ENCODE results near the gene CADPS2. TPM values are rescaled to one million over a fixed set of nuclear protein-coding genes. Genes with fewer than 3 reads are reported as not detected.
A peak's percentile ranks its signal among the peaks of the same experiment; 100 is the strongest.

Gene CADPS2
- total RNA-seq, 2 donors from 2014 or later: 4.3 to 11.7 TPM

GRCh38 chr7:122914812-122915211 lies 28.6 kb upstream of the CADPS2 start:
- H3K4me1 ChIP-seq (ENCODE audit: control insufficient read depth, insufficient read depth, low read length): no peaks in the 10 kb centered on the region
- Mint-ChIP-seq H3K27me3 (ENCODE audit: insufficient read depth) (no peaks in the 10 kb centered on the region), H3K9me3 (no peaks in the 10 kb centered on the region), H3K4me1 (peaks cover 8% of the 10 kb centered on the region), H3K27ac (no peak overlapping the region), H3K36me3 (ENCODE audit: low read depth) (no peaks in the 10 kb centered on the region), H3K4me3 (no peak overlapping the region)
- H3K9ac ChIP-seq (ENCODE audit: extremely low read depth, low read length, poor library complexity, severe bottlenecking): no peak overlapping the region
- no peak overlapping the region for H3K4me3 ChIP-seq (ENCODE audit: low read length)
- no peak overlapping the region for H3K27ac ChIP-seq (ENCODE audit: low read depth, low read length)
- no peak for TF ChIP-seq CTCF (conservative IDR thresholded peaks at IDR 0.05)
- DNase-seq: no peak
- H3K36me3 ChIP-seq (ENCODE audit: control insufficient read depth, insufficient read depth, low read length): no peaks in the 10 kb centered on the region
- 91 to 95% methylated on average over 8 to 9 of the region's 9 CpGs for WGBS, 2 experiments (ENCODE audit: insufficient coverage in 1 of 2, insufficient read length in 1 of 2)
- H3K27me3 ChIP-seq (ENCODE audit: control insufficient read depth, insufficient read depth, low read length, poor library complexity, severe bottlenecking): no peaks in the 10 kb centered on the region
- H3K9me3 ChIP-seq (ENCODE audit: control insufficient read depth, low read length): no peaks in the 10 kb centered on the region

- H3K27me3 Mint-ChIP-seq (ENCODE audit: insufficient read depth): no peaks in the 10 kb centered on the region
- no peaks in the 10 kb centered on the region for H3K4me1 Mint-ChIP-seq
- no peak for TF ChIP-seq CTCF (conservative IDR thresholded peaks at IDR 0.05)
- no peaks in the 10 kb centered on the region for H3K9me3 ChIP-seq (ENCODE audit: control insufficient read depth, low read length)
- H3K4me3 Mint-ChIP-seq: no peak overlapping the region
- H3K9ac ChIP-seq (ENCODE audit: extremely low read depth, low read length, poor library complexity, severe bottlenecking): no peak overlapping the region
- DNase-seq: no peak
- H3K9me3 Mint-ChIP-seq: no peaks in the 10 kb centered on the region
- H3K36me3 Mint-ChIP-seq (ENCODE audit: low read depth): no peaks in the 10 kb centered on the region
- H3K27ac Mint-ChIP-seq: no peak overlapping the region
- no peaks in the 10 kb centered on the region for H3K4me1 ChIP-seq (ENCODE audit: control insufficient read depth, insufficient read depth, low read length)
- no peaks in the 10 kb centered on the region for H3K36me3 ChIP-seq (ENCODE audit: control insufficient read depth, insufficient read depth, low read length)
- H3K4me3 ChIP-seq (ENCODE audit: low read length): no peak overlapping the region
- no peak overlapping the region for H3K27ac ChIP-seq (ENCODE audit: low read depth, low read length)
- 91 to 93% methylated on average over 5 to 15 of the region's 15 CpGs for WGBS, 2 experiments (ENCODE audit: insufficient coverage in 1 of 2, insufficient read length in 1 of 2)
- H3K27me3 ChIP-seq (ENCODE audit: control insufficient read depth, insufficient read depth, low read length, poor library complexity, severe bottlenecking): no peaks in the 10 kb centered on the region
Measured at GRCh38 chr7:122913608-122914007, 27.3 kb upstream of the CADPS2 start.

GRCh38 chr7:122902751-122903495 lies 16.7 kb upstream of the CADPS2 start:
- H3K36me3 Mint-ChIP-seq (ENCODE audit: low read depth): no peaks in the 10 kb centered on the region

More at GRCh38 chr7:122902751-122903495, 16.7 kb upstream of the CADPS2 start:
- Histone ChIP-seq H3K4me1 (ENCODE audit: control insufficient read depth, insufficient read depth, low read length) (no peaks in the 10 kb centered on the region), H3K36me3 (ENCODE audit: control insufficient read depth, insufficient read depth, low read length) (no peaks in the 10 kb centered on the region), H3K9me3 (ENCODE audit: control insufficient read depth, low read length) (no peaks in the 10 kb centered on the region), H3K27me3 (ENCODE audit: control insufficient read depth, insufficient read depth, low read length, poor library complexity, severe bottlenecking) (no peaks in the 10 kb centered on the region), H3K27ac (ENCODE audit: low read depth, low read length) (no peak overlapping the region), H3K4me3 (ENCODE audit: low read length) (no peak overlapping the region), H3K9ac (ENCODE audit: extremely low read depth, low read length, poor library complexity, severe bottlenecking) (no peak overlapping the region)
- H3K27me3 Mint-ChIP-seq (ENCODE audit: insufficient read depth): no peaks in the 10 kb centered on the region
- no peak for DNase-seq
- no peaks in the 10 kb centered on the region for H3K4me1 Mint-ChIP-seq
- 83 to 88% methylated on average over 2 to 4 of the region's 5 CpGs for WGBS, 2 experiments (ENCODE audit: insufficient coverage in 1 of 2, insufficient read length in 1 of 2)
- H3K9me3 Mint-ChIP-seq: no peaks in the 10 kb centered on the region
- H3K27ac Mint-ChIP-seq: no peak overlapping the region
- H3K4me3 Mint-ChIP-seq: no peak overlapping the region
- TF ChIP-seq CTCF (conservative IDR thresholded peaks at IDR 0.05): peak; percentile 61
